Prostate gland (tissue), 2 donors: ENCODE measurements around the gene PIAS4. TPM values are rescaled to one million over a fixed set of nuclear protein-coding genes. Genes with fewer than 3 reads are reported as not detected.

ENCODE experiments used
- DNase-seq: peaks from one replicate; pipeline ENCODE4 v3.0.0-alpha.2; 2019; ENCODE audit warnings: low spot score
- H3K27ac ChIP-seq, 2 donors: fragments of 200-600 bp; sonication (generic); 2 replicates each; pipeline ENCODE4 v1.5.1; 2017 to 2019
- H3K27me3 ChIP-seq: fragments of 200-600 bp; sonication (generic); replicated peaks from 2 replicates; pipeline ENCODE4 v1.5.1; 2019; ENCODE audit not compliant: insufficient read depth
- H3K36me3 ChIP-seq, 2 donors: fragments of 200-600 bp; sonication (generic); 1 replicate in 1 of 2; 2 replicates in 1 of 2; pipeline versions ENCODE4 v1.5.1 to v1.8.1; 2017 to 2019
- H3K4me1 ChIP-seq: fragments of 200-600 bp; sonication (generic); replicated peaks from 2 replicates; pipeline ENCODE4 v1.5.1; 2019
- H3K4me3 ChIP-seq, 2 donors: fragments of 200-600 bp; sonication (generic); 2 replicates each; pipeline ENCODE4 v1.5.1; 2017 to 2019
- H3K9me3 ChIP-seq: fragments of 200-600 bp; sonication (generic); 2 replicates; pipeline ENCODE4 v1.5.1; 2017
- POLR2A ChIP-seq: fragments of 450-650 bp; IDR thresholded peaks from one replicate; pipeline ENCODE4 v1.6.1; 2016; ENCODE audit warnings: antibody characterized with exemption, mild to moderate bottlenecking
- POLR2AphosphoS5 ChIP-seq: sonication (generic); formaldehyde crosslinking; IDR thresholded peaks from one replicate; pipeline ENCODE4 v1.6.1; 2017; ENCODE audit warnings: antibody characterized with exemption
- WGBS: methylation state at CpG from one replicate; pipeline ENCODE4 v1.1.5; 2018; 5-methylcytosine and 5-hydroxymethylcytosine counted together
- intact Hi-C: fragments of 100-400 bp; cut with DNase I; formaldehyde crosslinking; loops from one replicate; pipeline ENCODE4 v1.14.2; 2022
- total RNA-seq, 2 donors: library from RNA; depleted of rRNA; stranded (reverse); fragments of >200 nt; gene quantifications; one replicate each; pipeline ENCODE4 v1.1.0, GENCODE V29; 2016
- TF ChIP-seq, protein P1 (sequence below), 4 experiments: fragments of 200-600 bp in 2 of 4; fragments of 450-650 bp in 2 of 4; sonication (generic) in 2 of 4; IDR thresholded peaks; 1 replicate in 3 of 4; 2 replicates in 1 of 4; pipeline ENCODE4 v1.5.1; 2016 to 2019; ENCODE audit warnings: antibody characterized with exemption in 4 of 4, mild to moderate bottlenecking in 2 of 4, moderate library complexity in 2 of 4

PIAS4 gene
- total RNA-seq, 2 donors from 2014 or later: 25.3 to 70.0 TPM

GRCh38 chr19:4019578-4019977, 12.0 kb downstream of the PIAS4 start:
- no peak overlapping the region for H3K4me3 ChIP-seq
- intact Hi-C loops: no loop called here
- peaks cover 16% of the 10 kb centered on the region for H3K4me1 ChIP-seq
- no peaks in the 10 kb centered on the region for H3K9me3 ChIP-seq
- peak overlapping the region in 1 of 2 donors; percentile 22 for H3K27ac ChIP-seq
- TF ChIP-seq POLR2AphosphoS5 (no peak), POLR2A (no peak)
- TF ChIP-seq, protein P1, sequence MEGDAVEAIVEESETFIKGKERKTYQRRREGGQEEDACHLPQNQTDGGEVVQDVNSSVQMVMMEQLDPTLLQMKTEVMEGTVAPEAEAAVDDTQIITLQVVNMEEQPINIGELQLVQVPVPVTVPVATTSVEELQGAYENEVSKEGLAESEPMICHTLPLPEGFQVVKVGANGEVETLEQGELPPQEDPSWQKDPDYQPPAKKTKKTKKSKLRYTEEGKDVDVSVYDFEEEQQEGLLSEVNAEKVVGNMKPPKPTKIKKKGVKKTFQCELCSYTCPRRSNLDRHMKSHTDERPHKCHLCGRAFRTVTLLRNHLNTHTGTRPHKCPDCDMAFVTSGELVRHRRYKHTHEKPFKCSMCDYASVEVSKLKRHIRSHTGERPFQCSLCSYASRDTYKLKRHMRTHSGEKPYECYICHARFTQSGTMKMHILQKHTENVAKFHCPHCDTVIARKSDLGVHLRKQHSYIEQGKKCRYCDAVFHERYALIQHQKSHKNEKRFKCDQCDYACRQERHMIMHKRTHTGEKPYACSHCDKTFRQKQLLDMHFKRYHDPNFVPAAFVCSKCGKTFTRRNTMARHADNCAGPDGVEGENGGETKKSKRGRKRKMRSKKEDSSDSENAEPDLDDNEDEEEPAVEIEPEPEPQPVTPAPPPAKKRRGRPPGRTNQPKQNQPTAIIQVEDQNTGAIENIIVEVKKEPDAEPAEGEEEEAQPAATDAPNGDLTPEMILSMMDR (IDR thresholded peaks at IDR 0.05): no peak
- no peaks in the 10 kb centered on the region for H3K36me3 ChIP-seq
- WGBS: 17% methylated on average over 16 of the region's 17 CpGs
- DNase-seq: peak; percentile 39
- H3K27me3 ChIP-seq: no peaks in the 10 kb centered on the region

DNA sequence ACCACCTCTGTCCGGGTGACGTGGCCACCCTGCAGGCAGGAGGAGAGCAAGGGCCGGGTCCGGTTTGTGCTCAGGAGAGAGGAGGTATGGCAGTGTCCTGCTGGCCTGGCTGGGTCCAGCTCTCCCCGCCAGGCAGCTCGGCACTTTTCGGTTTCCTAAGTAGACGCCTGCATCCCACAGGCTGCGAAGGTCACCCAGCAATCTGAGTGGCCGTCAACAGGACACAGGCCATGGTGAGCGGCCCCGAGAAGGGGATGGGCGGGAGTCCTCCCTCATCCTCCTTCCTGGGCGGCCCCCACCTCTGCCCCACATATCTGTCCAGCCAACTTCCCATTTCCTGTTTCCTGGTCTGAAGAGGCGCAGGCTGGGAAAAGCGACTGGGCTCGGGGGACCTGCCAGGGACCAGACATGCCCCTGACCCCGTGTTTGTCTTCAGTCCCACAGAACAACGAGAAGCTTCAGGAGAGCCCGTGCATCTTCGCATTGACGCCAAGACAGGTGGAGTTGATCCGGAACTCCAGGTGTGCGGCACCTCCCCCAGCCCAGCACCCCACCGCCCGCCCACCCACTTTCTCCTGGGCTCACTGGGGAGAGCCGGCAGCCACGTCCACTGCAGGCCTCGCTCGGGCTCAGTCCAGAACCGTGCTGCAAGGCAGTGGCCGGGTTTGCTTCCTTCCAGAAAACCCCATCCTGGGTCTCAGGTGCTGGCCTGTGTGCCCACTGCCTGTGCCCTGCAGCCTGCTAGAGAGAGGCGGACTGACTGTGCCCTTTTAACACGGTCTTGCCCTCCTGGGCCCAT, 16.3 kb downstream of the PIAS4 start:
- Histone ChIP-seq H3K4me3 (no peak overlapping the region), H3K4me1 (peaks cover 8% of the 10 kb centered on the region), H3K9me3 (no peaks in the 10 kb centered on the region), H3K27me3 (no peaks in the 10 kb centered on the region), H3K27ac (no peak overlapping the region), H3K36me3 (peaks cover 0 to 6% of the 10 kb centered on the region in 2 donors)
- DNase-seq: no peak
- 88% methylated on average over 32 of the region's 34 CpGs for whole genome bisulfite sequencing
- intact Hi-C loops: no loop called here
- TF ChIP-seq POLR2A (no peak), POLR2AphosphoS5 (no peak)
- TF ChIP-seq, protein P1 (IDR thresholded peaks at IDR 0.05): no peak

DNA sequence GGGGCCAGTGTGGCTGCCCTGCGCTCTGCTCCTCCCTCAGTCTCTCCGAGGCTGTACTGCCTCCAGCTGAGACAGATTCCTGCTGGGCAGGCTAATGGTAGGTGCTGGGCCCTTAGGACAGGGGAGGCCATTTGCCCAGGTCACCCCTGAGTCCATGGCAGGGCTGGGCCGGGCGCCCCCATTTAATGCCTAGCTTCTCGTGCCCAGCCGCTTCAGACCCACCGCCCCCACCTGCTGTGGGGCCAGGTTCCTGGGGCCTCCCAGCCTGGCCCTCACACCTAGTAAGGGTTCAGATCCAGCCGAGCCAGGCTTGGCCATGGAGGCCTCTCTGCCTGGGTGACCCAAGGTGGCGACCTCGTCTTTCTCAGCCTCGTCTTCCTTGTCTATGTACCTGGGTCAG, 17.8 kb downstream of the PIAS4 start:
- H3K4me1 ChIP-seq: peaks cover 4% of the 10 kb centered on the region
- no peak overlapping the region for H3K27ac ChIP-seq
- TF ChIP-seq, protein P1 (IDR thresholded peaks at IDR 0.05): no peak
- TF ChIP-seq POLR2A: no peak
- no peak for TF ChIP-seq POLR2AphosphoS5
- H3K36me3 ChIP-seq: peaks cover 0 to 7% of the 10 kb centered on the region in 2 donors
- 78% methylated on average over 11 of the region's 11 CpGs for WGBS
- H3K4me3 ChIP-seq: no peak overlapping the region
- intact Hi-C loops: no loop called here
- DNase-seq: no peak
- H3K27me3 ChIP-seq: no peaks in the 10 kb centered on the region
- H3K9me3 ChIP-seq: no peaks in the 10 kb centered on the region

GRCh38 chr19:4027146-4027545, 19.6 kb downstream of the PIAS4 start:
- TF ChIP-seq POLR2A: no peak
- TF ChIP-seq POLR2AphosphoS5: no peak
- TF ChIP-seq, protein P1 (IDR thresholded peaks at IDR 0.05): no peak
- peaks cover 0 to 7% of the 10 kb centered on the region in 2 donors for H3K36me3 ChIP-seq
- no peak overlapping the region for H3K27ac ChIP-seq
- H3K9me3 ChIP-seq: no peaks in the 10 kb centered on the region
- H3K4me1 ChIP-seq: no peaks in the 10 kb centered on the region
- DNase-seq: no peak
- no peak overlapping the region for H3K4me3 ChIP-seq
- H3K27me3 ChIP-seq: no peaks in the 10 kb centered on the region
- intact Hi-C loops: no loop called here
- 88% methylated on average over 16 of the region's 16 CpGs for WGBS
